Prostate gland (tissue), 2 donors: Measurements from ENCODE around the gene CLDN2.

ENCODE experiments used
- CTCF ChIP-seq, 4 experiments: fragments of 200-600 bp in 2 of 4; fragments of 450-650 bp in 2 of 4; sonication (generic) in 2 of 4; IDR thresholded peaks; 1 replicate in 3 of 4; 2 replicates in 1 of 4; pipeline ENCODE4 v1.5.1; 2016 to 2019; ENCODE audit warnings: antibody characterized with exemption in 4 of 4, mild to moderate bottlenecking in 2 of 4, moderate library complexity in 2 of 4
- POLR2A ChIP-seq: fragments of 450-650 bp; IDR thresholded peaks from one replicate; pipeline ENCODE4 v1.6.1; 2016; ENCODE audit warnings: antibody characterized with exemption, mild to moderate bottlenecking

GRCh38 chrX:106939566-106939965 is 19.4 kb downstream of the CLDN2 start:
- TF ChIP-seq CTCF (IDR thresholded peaks at IDR 0.05) (no peak), POLR2A (no peak)
